NK-92 (cell line): ENCODE results near the gene LARP1.
"Not testable (repeated sequence)": the region's sequence is repeated elsewhere in the genome, so short reads cannot be mapped to it uniquely, and the experiment has no call there.

Experiments used
- DNase-seq: peaks from one replicate; lab custom pipeline; 2025; ENCODE audit not compliant: unreplicated experiment; lab: John Stamatoyannopoulos, UW

Gene LARP1

DNA sequence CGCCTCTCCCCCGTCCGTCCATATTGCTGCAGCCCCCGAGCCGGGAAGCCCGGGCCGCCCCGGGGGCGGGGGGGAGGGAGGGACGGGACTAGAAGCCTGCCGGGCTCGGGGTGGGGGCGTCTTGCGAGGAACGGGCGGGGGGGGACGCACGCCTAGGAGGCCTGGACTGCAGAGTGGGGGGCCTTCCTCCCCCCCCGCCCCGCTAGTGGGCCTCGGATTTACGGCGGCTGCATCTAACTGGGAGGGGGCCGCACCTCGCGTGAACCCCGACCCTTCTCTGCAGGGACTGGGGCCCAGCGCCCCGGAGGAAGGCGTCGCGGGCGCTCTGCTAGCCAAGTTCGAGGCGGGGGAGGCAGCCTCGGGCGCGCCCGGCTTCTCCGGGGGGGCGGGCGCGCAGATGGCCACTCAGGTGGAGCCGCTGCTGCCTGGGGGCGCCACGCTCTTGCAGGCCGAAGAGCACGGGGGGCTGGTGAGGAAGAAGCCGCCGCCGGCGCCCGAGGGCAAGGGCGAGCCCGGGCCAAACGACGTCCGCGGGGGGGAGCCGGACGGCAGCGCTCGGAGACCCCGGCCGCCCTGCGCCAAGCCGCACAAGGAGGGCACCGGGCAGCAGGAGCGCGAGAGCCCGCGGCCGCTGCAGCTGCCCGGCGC lies at the start of gene LARP1:
Gene LARP1 (plus strand): TSS at position 17 of the 648 bp plus-strand sequence. CDS start 381 bp downstream, at position 398.
- no peak for DNase-seq

- no peak for DNase-seq
Observed at GRCh38 chr5:154706416-154706815, 48.8 kb upstream of the LARP1 start.

- DNase-seq, result no peak
Observed at GRCh38 chr5:154707641-154708040, 47.5 kb upstream of the LARP1 start.

- no peak for DNase-seq
Observed at GRCh38 chr5:154708207-154708606, 47.0 kb upstream of the LARP1 start.

DNA sequence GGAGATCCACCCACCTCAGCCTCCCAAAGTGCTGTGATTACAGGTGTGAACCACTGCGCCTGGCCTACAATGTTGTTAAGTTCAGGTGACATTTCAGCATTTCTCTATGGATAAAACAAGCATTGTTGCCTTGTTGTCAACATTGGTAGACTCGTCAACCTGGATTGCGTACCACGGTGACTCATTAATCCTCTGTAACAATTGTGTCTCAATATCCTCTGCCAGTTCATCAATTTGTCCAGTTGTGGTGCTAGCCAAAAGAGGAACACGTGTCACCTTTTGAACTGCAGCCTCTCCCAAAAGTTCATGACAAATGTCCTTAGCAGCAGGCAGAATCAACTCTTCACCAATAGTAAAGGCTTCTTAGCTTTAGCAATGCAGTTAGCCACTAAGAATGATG lies 46.3 kb upstream of the LARP1 start:
- no peak for DNase-seq

- DNase-seq, result no peak
Observed at GRCh38 chr5:154709368-154710305, 45.5 kb upstream of the LARP1 start.

DNA sequence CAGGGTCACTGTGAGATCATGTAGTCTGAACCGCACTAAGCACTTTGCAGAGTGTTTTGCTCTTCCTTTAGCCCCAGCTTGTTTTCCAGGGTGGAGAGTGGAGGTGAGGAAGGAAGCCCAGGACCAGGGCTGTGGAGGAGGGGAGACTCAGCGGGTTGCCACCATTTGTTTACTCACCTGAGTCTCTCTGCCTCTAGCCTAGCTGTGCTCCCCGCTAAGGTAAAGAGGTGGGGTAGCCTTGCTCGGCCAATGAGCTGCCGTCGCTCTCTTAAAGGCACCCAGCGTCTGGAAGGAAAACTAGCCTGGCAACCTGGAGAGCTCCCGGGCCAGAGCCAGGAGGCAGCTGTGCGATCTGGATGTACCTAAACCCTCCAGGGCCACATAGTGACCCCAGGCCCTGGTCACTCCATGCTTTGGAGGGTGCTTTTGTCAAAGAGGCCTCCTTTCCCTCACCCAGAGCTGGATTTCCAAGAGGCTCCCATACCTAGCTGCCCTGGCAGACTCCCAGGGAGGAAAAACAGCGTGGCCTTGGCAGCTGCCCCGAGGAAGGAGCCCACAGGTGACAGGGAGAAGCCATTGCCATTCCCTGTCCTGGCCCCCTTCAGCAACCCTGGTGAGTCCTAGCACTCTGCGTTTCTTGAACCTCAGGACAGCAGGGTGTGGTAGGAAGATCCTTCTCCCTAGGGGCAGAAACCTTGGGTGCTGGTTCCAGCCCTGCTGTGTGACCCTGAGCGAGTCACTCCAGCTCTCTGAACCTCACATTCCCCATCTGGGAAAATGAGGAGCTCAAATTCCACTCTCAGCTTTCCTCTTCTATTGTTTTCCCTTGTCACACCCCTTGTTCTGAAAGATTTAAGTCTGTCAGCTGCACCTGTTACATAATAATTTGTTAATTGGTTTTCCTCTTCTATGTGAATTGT lies 42.4 kb upstream of the LARP1 start:
- no peak for DNase-seq

- no peak for DNase-seq
Observed at GRCh38 chr5:154713615-154714125, 41.5 kb upstream of the LARP1 start.

GRCh38 chr5:154714266-154714986 lies 40.8 kb upstream of the LARP1 start:
- no peak for DNase-seq

- no peak for DNase-seq
Observed at GRCh38 chr5:154721481-154722058, 33.6 kb upstream of the LARP1 start.

DNA sequence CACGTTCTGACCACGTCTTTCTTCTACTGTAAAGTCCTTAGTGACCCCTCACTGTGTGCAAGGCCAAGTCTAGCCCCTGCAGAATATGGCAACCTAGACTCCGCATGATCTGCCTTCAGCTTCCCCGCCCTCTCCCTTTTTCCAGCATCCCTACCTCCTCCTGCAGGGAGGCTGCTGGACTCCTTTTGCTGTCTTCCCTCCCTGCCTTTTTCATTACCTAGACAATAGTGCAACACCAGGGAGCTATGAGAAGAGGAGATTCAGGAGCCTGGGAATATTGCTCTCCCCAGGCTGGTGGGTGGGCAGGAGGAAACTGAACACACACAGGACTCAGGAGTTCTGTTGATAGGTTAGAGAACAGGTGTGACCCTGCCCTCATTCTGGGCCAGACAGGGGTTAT lies 33.1 kb upstream of the LARP1 start:
- DNase-seq, result no peak

DNA sequence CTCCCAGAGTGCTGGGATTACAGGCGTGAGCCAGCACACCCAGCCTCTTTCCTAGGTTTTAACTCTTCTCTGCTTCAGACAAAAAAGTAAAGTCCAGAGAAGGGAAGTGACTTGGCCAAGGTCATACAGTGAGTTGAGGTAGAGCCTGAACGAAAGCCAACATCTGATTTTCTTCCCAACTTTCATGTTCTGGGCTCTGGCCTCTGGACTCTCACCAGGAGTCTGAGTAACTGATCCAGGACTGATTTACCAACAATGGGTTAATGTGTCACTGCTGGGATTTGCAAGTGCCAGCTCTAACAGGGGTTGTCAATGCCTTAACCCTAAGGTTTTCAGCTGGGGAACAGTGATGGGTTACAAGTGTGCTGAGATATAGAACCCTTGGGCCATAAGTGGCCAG lies 32.2 kb upstream of the LARP1 start:
- DNase-seq, result no peak

DNA sequence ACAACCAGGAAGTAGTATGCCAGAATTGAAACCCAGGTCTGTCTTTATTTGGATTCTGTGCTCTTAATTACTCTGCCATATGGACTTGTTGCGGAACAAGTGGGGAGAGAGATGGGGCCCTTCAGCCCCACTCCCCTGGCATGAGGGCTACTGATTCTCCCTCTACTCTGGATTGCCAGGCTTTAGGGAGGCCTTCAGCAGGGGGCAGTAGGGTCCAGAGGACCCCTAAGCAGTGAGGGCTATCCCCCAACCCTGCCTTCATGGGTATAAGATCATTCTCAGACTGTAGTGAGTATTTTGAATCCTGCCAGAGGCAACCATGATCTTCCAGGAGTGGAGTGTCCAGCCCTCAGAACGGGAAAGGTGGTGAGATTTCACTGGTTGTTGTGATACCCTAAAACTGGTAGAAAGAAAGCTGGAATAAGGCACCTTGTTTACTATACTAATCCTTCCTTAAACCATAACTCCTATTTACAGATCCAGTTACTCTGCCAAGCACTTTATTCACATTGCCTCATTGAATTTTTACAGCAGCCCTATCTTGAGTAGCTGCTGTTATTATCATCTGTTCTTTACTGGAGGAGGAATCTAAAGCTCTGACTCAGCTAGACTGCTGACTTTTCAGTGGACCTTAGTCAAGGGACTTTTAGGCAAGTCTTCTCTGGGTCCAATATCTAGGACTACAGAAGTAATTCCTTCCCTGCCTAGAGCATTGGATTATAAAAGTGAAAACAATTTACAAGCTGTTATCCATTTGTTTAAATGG lies 31.3 kb upstream of the LARP1 start:
- DNase-seq, result no peak

- DNase-seq, result no peak
Observed at GRCh38 chr5:154727361-154727760, 27.8 kb upstream of the LARP1 start.

DNA sequence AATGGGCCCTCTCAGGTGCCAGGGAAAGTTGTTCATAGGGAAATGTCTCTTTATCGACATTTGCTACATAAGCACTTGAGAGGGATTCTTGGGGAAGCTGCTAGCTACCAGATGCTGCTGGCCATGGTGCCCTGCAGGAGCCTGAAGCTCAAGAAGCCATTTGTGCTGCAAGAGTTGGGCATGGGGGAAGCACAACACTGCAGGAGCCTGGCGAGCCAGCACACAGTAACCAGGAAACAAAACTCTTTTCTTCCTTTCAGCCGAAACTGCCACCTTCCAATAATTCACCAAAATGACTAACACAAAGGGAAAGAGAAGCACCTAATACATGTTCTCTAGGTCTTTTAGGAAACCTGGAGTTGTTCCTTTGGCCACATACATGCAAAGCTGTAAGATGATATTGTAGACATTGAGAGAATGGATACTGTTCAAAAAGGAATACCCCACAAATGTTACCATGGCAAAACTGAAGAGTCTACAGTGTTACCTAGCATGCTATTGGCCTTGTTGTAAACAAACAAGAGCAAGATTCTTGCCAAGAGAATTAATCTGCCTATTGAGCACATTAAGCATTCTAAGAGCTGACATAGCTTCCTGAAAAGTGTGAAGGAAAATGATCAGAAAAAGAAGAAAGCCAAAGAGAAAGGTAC lies 26.1 kb upstream of the LARP1 start:
- no peak for DNase-seq

DNA sequence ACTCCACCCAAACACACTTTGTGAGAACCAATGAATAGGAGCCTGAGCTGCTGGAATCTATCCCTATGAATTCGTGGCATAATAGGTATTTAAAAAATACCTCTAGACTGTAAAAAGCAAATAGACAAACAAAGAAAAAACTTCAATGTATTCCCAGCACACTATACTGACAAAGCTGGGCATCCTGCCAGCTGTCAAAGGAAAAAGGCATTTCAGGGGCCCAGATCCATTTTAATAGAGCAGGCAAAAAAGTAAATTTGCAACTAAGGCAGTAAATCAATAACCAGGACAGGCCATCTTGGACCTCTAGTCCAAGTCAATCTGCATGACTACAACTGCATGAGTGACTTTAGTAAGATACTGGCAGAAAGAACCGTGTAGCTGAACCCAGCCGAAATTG lies 25.6 kb upstream of the LARP1 start:
- no peak for DNase-seq

DNA sequence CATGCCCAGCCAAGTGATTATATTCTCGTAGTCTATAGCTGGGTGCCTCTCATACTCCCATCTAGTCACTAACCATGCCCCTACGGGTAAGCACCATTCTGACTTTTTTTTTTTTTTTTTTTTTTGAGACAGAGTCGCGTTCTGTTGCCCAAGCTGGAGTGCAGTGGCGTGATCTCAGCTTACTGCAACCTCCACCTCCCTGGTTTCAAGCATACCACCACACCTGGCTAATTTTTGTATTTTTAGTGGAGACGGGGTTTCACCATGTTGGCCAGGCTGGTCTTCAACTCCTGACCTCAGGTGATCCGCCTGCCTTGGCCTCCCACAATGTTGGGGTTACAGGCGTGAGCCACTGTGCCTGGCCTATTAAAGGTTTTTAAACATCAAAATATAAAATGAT lies 24.4 kb upstream of the LARP1 start:
- not testable (repeated sequence) for DNase-seq

DNA sequence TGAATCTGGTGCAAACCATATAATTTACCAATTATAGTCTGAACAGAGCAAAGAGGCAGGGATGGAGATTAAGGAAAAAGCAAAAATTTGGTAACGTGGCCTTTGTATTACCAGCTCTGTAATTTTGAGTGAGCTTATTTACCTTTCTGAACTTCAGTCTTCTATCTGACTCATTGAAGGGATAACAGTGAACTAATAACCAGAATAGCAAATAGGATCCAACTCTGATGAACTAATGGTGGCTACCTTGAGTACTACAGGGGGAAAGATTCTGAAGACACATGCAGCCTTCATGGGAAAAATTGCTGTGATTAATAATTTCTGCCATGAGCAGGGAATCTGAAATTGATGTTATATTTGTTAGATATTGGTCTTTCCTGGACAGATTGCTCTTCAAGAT lies 23.0 kb upstream of the LARP1 start:
- no peak for DNase-seq
